Dedifferentiated amniotic fluid mesenchymal stem cell (primary cell): ENCODE measurements around the gene GSPT2.
A peak's percentile ranks its signal among the peaks of the same experiment; 100 is the strongest.
"Not testable (repeated sequence)": the region's sequence is repeated elsewhere in the genome, so short reads cannot be mapped to it uniquely, and the experiment has no call there.

Experiments
- DNase-seq: peaks from one replicate; pipeline ENCODE4 v3.0.0-alpha.2; 2016; ENCODE audit errors: extremely low spot score

GSPT2 gene

GRCh38 chrX:51743179-51743957 is at the start of gene GSPT2:
GSPT2 (plus strand) TSS chrX:51743442; CDS start chrX:51743627, 185 bp downstream.
- DNase-seq, result peak; percentile 47

GRCh38 chrX:51694254-51694653 is 49.0 kb upstream of the GSPT2 start:
- no peak for DNase-seq

GRCh38 chrX:51697397-51697796 is 45.8 kb upstream of the GSPT2 start:
- no peak for DNase-seq

- not testable (repeated sequence) for DNase-seq
These were observed 32.7 kb upstream of the GSPT2 start, which contains the start of gene CENPVL1 for GRCh38 chrX:51710277-51711164. CENPVL1 (plus strand) TSS chrX:51710512; CDS start chrX:51710512, 0 bp downstream.

- not testable (repeated sequence) for DNase-seq
These were observed 30.1 kb upstream of the GSPT2 start for GRCh38 chrX:51712943-51713647.

- no peak for DNase-seq
These were observed 15.0 kb upstream of the GSPT2 start for GRCh38 chrX:51728202-51728601.

- no peak for DNase-seq
These were observed 6.2 kb upstream of the GSPT2 start for GRCh38 chrX:51737091-51737490.

- no peak for DNase-seq
These were observed 656 bp upstream of the GSPT2 start for GRCh38 chrX:51742586-51742985.

GRCh38 chrX:51747671-51748070 is 4.4 kb downstream of the GSPT2 start:
- DNase-seq, result no peak

- DNase-seq, result no peak
These were observed 16.0 kb downstream of the GSPT2 start for GRCh38 chrX:51759055-51759839.

- no peak for DNase-seq
These were observed 17.4 kb downstream of the GSPT2 start for GRCh38 chrX:51760657-51761056.

- no peak for DNase-seq
These were observed 23.3 kb downstream of the GSPT2 start for GRCh38 chrX:51766546-51766945.

GRCh38 chrX:51776851-51777250 is 33.6 kb downstream of the GSPT2 start:
- DNase-seq, result no peak

- no peak for DNase-seq
These were observed 36.1 kb downstream of the GSPT2 start for GRCh38 chrX:51779306-51779705.

GRCh38 chrX:51795136-51795535 is 51.9 kb downstream of the GSPT2 start:
- no peak for DNase-seq
